22Rv1 (cell line): Measurements from ENCODE around the gene CALCA.

ENCODE experiments used
- H3K27ac ChIP-seq: fragments of 450-650 bp; 2 replicates; pipeline ENCODE4 v1.5.1; 2017
- ZFX ChIP-seq: fragments of 450-650 bp; IDR thresholded peaks from 2 replicates; pipeline ENCODE4 v1.6.1; 2017; ENCODE audit warnings: antibody characterized with exemption, borderline replicate concordance
- TF ChIP-seq, protein P1 (sequence below): fragments of 450-650 bp; IDR thresholded peaks from 2 replicates; pipeline ENCODE4 v1.5.1; 2017; ENCODE audit warnings: mild to moderate bottlenecking

Gene CALCA

DNA sequence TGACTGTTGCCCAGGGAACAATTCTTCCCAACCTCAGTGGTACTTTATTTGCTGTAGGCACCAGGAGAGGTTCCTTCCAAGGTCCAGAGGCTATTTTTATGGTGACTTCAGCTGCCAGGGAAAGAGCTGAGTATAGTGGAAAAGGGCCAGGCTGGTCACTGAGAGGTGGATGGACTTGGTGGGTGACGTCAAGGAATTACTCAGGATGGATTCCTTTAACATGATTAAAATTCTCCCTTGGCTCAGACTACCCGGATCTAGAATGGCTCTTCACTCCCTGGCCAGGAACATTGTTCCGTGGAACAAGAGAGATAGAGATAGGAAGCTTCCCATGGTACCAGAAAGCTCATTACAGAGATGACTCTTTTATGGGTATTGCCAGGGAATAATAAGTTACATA, 8.7 kb upstream of the CALCA start:
- TF ChIP-seq, protein P1, sequence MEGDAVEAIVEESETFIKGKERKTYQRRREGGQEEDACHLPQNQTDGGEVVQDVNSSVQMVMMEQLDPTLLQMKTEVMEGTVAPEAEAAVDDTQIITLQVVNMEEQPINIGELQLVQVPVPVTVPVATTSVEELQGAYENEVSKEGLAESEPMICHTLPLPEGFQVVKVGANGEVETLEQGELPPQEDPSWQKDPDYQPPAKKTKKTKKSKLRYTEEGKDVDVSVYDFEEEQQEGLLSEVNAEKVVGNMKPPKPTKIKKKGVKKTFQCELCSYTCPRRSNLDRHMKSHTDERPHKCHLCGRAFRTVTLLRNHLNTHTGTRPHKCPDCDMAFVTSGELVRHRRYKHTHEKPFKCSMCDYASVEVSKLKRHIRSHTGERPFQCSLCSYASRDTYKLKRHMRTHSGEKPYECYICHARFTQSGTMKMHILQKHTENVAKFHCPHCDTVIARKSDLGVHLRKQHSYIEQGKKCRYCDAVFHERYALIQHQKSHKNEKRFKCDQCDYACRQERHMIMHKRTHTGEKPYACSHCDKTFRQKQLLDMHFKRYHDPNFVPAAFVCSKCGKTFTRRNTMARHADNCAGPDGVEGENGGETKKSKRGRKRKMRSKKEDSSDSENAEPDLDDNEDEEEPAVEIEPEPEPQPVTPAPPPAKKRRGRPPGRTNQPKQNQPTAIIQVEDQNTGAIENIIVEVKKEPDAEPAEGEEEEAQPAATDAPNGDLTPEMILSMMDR: no peak
- TF ChIP-seq ZFX: no peak

DNA sequence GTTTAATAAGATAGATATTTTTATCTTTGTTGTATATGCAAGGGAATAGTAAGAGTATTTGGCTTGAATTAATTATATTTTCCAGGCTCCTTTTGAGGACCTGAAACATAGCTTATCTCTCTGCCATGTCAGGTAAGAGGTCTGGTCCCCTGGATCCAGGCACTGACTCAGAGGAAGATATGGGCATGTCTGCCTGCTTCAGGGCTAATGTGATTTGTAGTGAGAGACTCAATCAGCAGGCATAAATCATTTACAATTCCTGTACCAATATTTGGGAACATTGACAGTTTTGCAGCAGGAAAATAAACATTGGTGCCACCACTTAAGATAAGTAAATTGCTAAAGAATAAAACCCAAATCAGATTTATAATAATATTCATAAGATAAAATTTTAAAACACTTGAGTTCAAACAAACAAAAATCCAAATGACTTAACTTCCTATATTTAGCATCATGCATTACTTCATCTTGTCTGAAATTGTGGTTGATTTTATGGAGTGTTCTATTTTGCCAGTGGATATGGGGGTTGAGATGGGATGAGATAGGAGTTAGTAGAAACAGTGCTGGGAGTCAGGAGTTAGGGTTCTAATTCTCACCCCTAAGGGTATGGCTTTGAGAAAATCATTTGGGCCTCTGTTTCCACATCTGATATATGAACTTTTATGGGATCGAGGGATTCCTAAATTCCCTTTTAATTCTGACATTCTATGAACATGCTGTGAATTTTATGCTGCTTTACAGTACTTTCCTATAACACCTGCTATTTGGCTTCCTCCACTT, 5.1 kb upstream of the CALCA start:
- TF ChIP-seq, protein P1: no peak
- no peak for TF ChIP-seq ZFX
- H3K27ac ChIP-seq: no peak overlapping the region

More for the DNA sequence above, 8.7 kb upstream of the CALCA start:
- H3K27ac ChIP-seq: no peak overlapping the region

DNA sequence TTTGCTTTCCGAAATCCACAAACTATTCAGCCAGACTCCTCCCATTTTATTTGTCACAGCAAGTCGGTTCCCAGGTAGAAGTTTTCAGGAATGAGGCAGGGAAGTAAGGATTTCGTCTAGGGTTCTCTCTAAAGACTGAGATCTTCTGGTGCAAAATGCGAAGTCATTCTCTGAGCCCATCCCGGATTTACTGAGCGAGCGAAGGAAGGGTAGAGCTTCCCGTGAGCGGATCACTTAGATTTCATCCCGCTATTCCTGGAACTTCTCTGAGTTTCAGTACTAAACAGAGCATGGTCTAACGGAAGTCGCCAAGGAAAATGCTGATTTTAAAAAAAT, 3.1 kb upstream of the CALCA start:
- TF ChIP-seq, protein P1: no peak
- no peak for TF ChIP-seq ZFX
- peak overlapping the region; percentile 28; the same call in 1 of the 2 replicates for H3K27ac ChIP-seq

DNA sequence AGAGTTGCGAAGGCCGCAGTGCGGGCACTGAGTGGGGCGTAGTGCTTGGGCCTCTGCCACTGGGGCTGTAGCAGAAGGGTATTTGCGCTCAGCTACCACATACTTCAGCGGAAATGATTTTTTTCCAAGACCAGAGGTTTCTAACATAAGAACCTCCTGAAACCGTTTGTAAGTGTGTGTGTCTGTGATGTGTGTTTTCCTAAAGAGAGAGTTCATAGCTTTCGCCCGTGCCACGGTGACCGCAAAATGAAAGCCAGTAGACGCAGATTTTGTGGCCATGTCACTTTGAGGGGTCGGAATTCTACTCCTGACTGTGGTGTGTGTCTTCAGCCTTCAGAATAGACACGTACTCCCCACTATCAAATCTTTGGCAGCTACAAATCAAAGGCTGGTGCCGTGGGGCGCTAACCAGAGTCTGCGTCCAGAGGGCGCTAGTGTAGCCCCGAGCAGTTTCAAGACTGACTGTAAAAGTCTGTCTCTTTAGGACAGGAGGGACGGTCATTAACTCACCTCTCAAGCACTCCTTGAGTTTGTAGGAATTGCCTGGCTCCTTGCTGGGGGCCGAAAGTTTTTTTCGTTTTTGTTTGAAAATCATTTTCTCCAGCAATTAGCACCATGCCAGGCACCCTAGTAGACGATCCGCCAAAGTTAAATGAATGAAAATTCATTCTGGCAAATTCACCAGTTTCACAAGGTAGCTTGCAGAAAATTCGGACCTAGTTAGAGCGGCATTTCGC, 2.5 kb upstream of the CALCA start:
- TF ChIP-seq, protein P1: peak; percentile 93
- no peak for TF ChIP-seq ZFX
- H3K27ac ChIP-seq: peak overlapping the region; percentile 28; the same call in 1 of the 2 replicates

DNA sequence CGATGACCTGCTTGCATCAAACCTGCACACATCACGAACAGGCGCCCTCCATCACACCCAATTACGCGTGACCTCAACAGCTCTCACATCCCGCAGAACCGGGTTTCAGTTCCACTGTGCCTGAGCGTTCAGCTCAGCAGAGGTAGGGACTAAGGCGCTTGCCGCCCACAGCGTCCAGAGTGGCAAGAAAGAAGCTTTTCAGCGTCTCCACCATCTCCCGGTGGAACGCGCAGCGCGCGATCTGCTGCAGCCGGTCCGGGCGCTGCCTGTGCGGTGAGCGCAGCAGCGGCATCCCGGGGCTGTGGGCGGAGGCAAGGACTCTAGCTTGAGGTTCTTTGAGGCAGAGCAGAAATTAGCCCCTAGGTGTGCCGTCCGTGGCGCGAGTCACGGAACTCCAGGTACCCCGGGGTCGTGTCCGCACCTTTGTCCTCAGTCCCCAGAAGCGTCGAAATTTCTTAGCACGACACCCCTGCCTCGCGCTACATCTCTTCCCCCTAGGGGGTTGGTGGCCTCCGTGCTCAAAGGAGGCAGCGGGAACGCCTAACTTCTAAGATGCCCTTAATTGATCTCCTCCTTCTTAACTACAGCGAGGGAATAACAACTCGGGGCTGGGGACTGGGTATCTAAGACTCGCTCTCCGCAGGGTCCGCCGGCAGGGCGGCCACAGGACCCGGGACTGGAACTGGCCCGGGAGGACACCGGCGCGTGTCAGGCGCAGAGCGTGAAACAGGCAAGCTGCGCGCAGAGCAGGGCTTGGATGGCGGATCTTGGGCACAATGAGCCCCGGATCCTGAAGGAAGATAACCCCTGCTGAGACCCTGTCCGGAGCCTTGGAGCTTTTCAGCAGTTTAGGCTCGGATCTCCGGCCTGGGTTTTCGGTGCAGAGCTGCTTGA, 1.7 kb upstream of the CALCA start:
- TF ChIP-seq ZFX: no peak
- TF ChIP-seq, protein P1: no peak
- H3K27ac ChIP-seq: no peak overlapping the region

DNA sequence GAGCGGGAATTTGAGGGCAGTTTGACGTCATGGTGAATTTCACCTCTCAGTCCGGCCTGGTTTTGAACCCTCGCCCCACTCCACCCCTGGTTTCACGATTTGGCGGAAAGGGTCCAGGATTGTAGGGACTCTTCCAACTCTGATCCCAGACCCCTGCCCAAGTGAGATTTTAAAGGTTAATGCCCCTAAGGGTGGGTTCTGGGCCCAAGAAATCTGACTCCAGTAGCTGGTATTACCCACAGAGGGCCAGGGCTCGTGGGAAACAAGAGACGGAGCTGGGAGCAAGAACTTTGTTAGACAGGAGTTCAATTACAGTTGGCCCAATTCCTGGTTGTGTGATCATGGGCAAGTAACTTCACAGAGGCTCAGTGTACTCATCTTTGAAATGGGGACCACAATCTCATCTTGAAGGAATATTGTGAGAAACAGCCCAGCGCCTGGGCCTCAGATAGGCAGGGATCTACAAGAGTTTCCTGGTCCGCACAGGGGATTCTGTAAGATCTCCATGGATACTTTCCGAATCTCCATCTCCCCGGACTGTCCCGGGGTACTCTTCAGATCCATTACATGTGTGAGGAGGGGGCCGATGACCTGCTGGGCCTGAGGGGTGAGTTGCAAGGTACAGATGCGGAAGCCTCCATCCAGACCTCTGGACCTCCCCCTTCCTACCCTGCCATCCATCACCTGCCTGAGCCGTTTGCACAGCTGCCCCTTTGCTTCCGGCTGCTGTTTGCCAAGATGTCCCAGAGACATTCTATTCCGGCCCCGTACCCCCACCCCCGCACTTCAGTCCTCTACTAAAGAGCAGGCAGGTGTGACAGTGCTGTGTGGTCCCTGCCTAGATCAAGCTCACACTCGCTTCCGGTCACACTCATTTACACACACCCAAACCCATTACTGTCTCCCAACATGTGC, 687 bp upstream of the CALCA start:
- TF ChIP-seq, protein P1: no peak
- no peak for TF ChIP-seq ZFX
- no peak overlapping the region for H3K27ac ChIP-seq
